ENCODE results near the gene PPT1. TPM values are rescaled to one million over a fixed set of nuclear protein-coding genes. Genes with fewer than 3 reads are reported as not detected.

PPT1 gene
- total RNA-seq, 1 experiment from 2014 or later: 46.8 TPM

- TF ChIP-seq EZH2 (IDR thresholded peaks at IDR 0.05): no peak
- no peak for TF ChIP-seq POLR2A (IDR thresholded peaks at IDR 0.05; ENCODE audit: borderline replicate concordance, extremely low read depth, insufficient read depth, insufficient read length)
- no peak for TF ChIP-seq RAD21 (IDR thresholded peaks at IDR 0.05; ENCODE audit: low read depth)
- no peak for TF ChIP-seq ZNF274 (IDR thresholded peaks at IDR 0.05; ENCODE audit: low read depth, low read length)
Observed at GRCh38 chr1:40133312-40133665, 36.2 kb upstream of the PPT1 start (continued).

DNA sequence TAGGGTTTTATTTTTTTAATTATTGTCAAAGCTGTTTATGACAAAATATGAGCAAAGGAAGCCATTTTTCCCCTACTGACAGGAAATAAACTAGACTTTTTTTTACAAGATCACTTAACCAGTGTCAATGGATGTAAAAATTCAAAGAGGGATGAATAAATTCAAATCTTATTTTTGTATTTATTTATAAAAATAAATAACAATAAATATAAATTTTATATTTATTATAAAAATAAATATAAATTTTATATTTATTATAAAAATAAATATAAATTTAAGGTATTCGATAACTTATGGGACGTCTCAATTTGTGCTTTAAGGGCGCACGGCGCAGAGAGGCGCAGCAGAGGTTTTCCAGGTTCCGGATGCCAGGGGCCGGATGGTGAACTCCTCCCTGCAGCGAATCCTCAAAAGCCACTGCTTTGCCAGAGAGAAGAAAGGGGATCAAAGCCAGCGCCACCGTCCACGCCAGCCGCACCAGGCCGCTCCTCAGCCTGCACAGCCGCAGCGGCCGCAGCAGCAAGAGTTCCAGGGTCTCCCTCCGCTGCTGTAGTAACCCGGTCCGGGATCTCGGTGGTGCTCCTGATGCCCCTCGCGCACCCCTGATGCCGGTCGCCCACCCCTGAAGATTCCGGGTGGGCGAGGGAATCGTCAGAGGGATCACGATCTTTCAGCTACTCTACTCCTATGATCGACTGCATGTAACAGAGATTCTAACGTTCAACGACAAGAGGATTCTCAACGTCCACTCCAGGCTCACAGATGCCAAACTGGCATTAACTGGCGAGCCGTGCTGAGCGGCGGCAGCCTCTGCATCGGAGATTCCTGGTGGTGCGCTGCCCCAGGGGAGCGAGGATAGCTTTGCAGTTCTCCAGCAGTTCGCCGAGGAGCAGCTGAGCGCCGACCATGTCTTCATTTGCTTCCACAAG, 35.6 kb upstream of the PPT1 start:
- H3K4me1 ChIP-seq (ENCODE audit: control insufficient read depth in 1 of 2, insufficient read depth in 2 of 2, low read length in 2 of 2): no peaks in the 10 kb centered on the region
- no peaks in the 10 kb centered on the region for H3K27me3 ChIP-seq (ENCODE audit: insufficient read depth, low read length)
- BruUV-seq (replicated peaks): no TSS peak
- DNase-seq (ENCODE audit: low read depth, low spot score) (no peak), ATAC-seq (no peak)
- H3K4me3 ChIP-seq (replicated peaks in 1 of 2; ENCODE audit: low read depth in 1 of 2, low read length in 2 of 2): no peak overlapping the region
- no peaks in the 10 kb centered on the region for H3K36me3 ChIP-seq (ENCODE audit: control insufficient read depth in 1 of 2, insufficient read depth in 2 of 2, low read length in 2 of 2)
- H3K9me2 ChIP-seq (ENCODE audit: insufficient read depth): no peaks in the 10 kb centered on the region
- H2AFZ ChIP-seq (ENCODE audit: low read depth, low read length, poor library complexity, severe bottlenecking): no peak overlapping the region
- H3K4me2 ChIP-seq (ENCODE audit: low read length): no peak overlapping the region
- H3K27ac ChIP-seq (ENCODE audit: low read depth, low read length): no peak overlapping the region
- H3K9me3 ChIP-seq (ENCODE audit: control insufficient read depth in 1 of 2, insufficient read depth in 1 of 2, low read depth in 1 of 2, low read length in 2 of 2): peaks cover 0 to 3% of the 10 kb centered on the region in 2 experiments; a peak in 1 of 4 replicates
- no peak overlapping the region for H3K9ac ChIP-seq (ENCODE audit: low read length)
- TF ChIP-seq EZH2 (IDR thresholded peaks at IDR 0.05) (no peak), TCF7L2 (IDR thresholded peaks at IDR 0.05; ENCODE audit: borderline replicate concordance, extremely low read depth, insufficient read depth, insufficient read length) (no peak), SP1 (IDR thresholded peaks at IDR 0.05; ENCODE audit: low read depth) (no peak)
- intact Hi-C loops (cut with micrococcal nuclease): no loop called here
- H3K79me2 ChIP-seq (ENCODE audit: insufficient read depth, low read length): no peaks in the 10 kb centered on the region
- no peaks in the 10 kb centered on the region for H4K20me1 ChIP-seq (ENCODE audit: insufficient read depth)
- ChIA-PET POLR2A (no interaction called here), RAD21 (ENCODE audit: low non-redundant PET in 1 of 2, low total read pairs in 2 of 2, uncharacterized antibody in 2 of 2, unreplicated experiment in 2 of 2) (no interaction called here), CTCF (interaction anchor here (1.2 kb wide), 1 partner anchor 11 kb away, joined by 5 read pairs; no protein-coding TSS in a partner anchor)

- Histone ChIP-seq H3K4me2 (ENCODE audit: low read length) (no peak overlapping the region), H3K9me3 (ENCODE audit: control insufficient read depth in 1 of 2, insufficient read depth in 1 of 2, low read depth in 1 of 2, low read length in 2 of 2) (peaks cover 0 to 3% of the 10 kb centered on the region in 2 experiments; a peak in 1 of 4 replicates), H3K36me3 (ENCODE audit: control insufficient read depth in 1 of 2, insufficient read depth in 2 of 2, low read length in 2 of 2) (no peaks in the 10 kb centered on the region), H3K27me3 (ENCODE audit: insufficient read depth, low read length) (no peaks in the 10 kb centered on the region), H3K4me1 (ENCODE audit: control insufficient read depth in 1 of 2, insufficient read depth in 2 of 2, low read length in 2 of 2) (no peaks in the 10 kb centered on the region), H3K27ac (ENCODE audit: low read depth, low read length) (no peak overlapping the region), H3K4me3 (replicated peaks in 1 of 2; ENCODE audit: low read depth in 1 of 2, low read length in 2 of 2) (no peak overlapping the region), H2AFZ (ENCODE audit: low read depth, low read length, poor library complexity, severe bottlenecking) (no peak overlapping the region), H3K79me2 (ENCODE audit: insufficient read depth, low read length) (no peaks in the 10 kb centered on the region), H3K9ac (ENCODE audit: low read length) (no peak overlapping the region), H3K9me2 (ENCODE audit: insufficient read depth) (no peaks in the 10 kb centered on the region), H4K20me1 (ENCODE audit: insufficient read depth) (no peaks in the 10 kb centered on the region)
- DNase-seq (ENCODE audit: low read depth, low spot score) (no peak), ATAC-seq (no peak)
- RAD21 ChIA-PET (ENCODE audit: low non-redundant PET in 1 of 2, low total read pairs in 2 of 2, uncharacterized antibody in 2 of 2, unreplicated experiment in 2 of 2): no interaction called here
- POLR2A ChIA-PET: no interaction called here
- no TSS peak for BruUV-seq (replicated peaks)
- CTCF ChIA-PET: interaction anchor here (2.5 kb wide), 1 partner anchor 13 kb away, joined by 7 read pairs; no protein-coding TSS in a partner anchor
- intact Hi-C loops (cut with micrococcal nuclease): no loop called here
- TF ChIP-seq EZH2 (IDR thresholded peaks at IDR 0.05): no peak
- TF ChIP-seq, protein P1, sequence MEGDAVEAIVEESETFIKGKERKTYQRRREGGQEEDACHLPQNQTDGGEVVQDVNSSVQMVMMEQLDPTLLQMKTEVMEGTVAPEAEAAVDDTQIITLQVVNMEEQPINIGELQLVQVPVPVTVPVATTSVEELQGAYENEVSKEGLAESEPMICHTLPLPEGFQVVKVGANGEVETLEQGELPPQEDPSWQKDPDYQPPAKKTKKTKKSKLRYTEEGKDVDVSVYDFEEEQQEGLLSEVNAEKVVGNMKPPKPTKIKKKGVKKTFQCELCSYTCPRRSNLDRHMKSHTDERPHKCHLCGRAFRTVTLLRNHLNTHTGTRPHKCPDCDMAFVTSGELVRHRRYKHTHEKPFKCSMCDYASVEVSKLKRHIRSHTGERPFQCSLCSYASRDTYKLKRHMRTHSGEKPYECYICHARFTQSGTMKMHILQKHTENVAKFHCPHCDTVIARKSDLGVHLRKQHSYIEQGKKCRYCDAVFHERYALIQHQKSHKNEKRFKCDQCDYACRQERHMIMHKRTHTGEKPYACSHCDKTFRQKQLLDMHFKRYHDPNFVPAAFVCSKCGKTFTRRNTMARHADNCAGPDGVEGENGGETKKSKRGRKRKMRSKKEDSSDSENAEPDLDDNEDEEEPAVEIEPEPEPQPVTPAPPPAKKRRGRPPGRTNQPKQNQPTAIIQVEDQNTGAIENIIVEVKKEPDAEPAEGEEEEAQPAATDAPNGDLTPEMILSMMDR (IDR thresholded peaks at IDR 0.05 in 2 of 3, conservative IDR thresholded peaks at IDR 0.05 in 1 of 3; ENCODE audit: borderline replicate concordance in 1 of 3, insufficient read depth in 1 of 3, low read depth in 2 of 3, low read length in 2 of 3): no peak
- TF ChIP-seq FOSL1 (IDR thresholded peaks at IDR 0.05; ENCODE audit: low read depth): no peak
- TF ChIP-seq SIN3A (IDR thresholded peaks at IDR 0.05; ENCODE audit: low read depth): no peak
- no peak for TF ChIP-seq REST (IDR thresholded peaks at IDR 0.05; ENCODE audit: low read depth)
- TF ChIP-seq EGR1 (IDR thresholded peaks at IDR 0.05; ENCODE audit: low read depth): no peak
- TF ChIP-seq YY1 (IDR thresholded peaks at IDR 0.05; ENCODE audit: extremely low read depth, insufficient replicate concordance, low read depth, low read length): no peak
Observed at GRCh38 chr1:40130892-40131291, 33.8 kb upstream of the PPT1 start.

Measured in HCT116 (cell line).